NB4 (cell line): ENCODE results near the gene WNT7B.

Experiments used
- MYC ChIP-seq: IDR thresholded peaks from 2 replicates; pipeline ENCODE4 v1.6.1; 2011; ENCODE audit warnings: low read depth, low read length
- POLR2A ChIP-seq: IDR thresholded peaks from 2 replicates; pipeline ENCODE4 v1.6.1; 2011; ENCODE audit warnings: mild to moderate bottlenecking; ENCODE audit not compliant: insufficient read length; ENCODE audit errors: extremely low read depth
- TF ChIP-seq, protein P1 (sequence below): IDR thresholded peaks from 2 replicates; pipeline ENCODE4 v1.6.1; 2011; ENCODE audit warnings: low read depth, low read length
- TF ChIP-seq, protein P2 (sequence below): IDR thresholded peaks from one replicate; pipeline ENCODE4 v1.5.1; 2012; ENCODE audit warnings: low read depth, low read length

DNA sequence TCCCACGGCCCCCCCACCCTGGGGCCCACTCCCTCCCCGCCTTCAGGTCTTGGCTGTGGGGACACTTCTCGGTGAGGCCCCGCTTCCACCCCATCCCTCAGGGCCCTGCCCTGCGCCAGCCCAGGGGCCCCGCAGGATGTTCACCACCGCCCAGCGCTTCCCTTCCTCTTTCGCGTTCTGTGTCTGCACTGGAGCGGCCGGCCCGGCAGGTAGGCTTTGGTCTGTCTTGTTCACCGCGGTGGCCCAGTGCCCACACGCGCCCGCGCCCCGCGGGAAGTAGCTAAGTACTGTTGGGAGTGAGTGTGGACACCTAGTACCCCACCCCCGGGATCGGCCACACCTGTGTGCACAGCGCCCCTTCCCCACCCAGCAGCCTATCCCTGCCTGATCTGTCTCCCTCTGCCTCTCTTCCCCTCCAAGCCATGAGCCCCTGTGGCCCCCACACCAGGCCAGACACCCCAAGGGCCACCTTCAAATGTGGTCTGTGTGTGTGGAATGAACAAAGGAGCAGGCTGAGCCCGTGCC, 85.4 kb downstream of the WNT7B start:
- TF ChIP-seq POLR2A (no peak), MYC (no peak)
- TF ChIP-seq, protein P1, sequence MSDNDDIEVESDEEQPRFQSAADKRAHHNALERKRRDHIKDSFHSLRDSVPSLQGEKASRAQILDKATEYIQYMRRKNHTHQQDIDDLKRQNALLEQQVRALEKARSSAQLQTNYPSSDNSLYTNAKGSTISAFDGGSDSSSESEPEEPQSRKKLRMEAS, result no peak
- TF ChIP-seq, protein P2, sequence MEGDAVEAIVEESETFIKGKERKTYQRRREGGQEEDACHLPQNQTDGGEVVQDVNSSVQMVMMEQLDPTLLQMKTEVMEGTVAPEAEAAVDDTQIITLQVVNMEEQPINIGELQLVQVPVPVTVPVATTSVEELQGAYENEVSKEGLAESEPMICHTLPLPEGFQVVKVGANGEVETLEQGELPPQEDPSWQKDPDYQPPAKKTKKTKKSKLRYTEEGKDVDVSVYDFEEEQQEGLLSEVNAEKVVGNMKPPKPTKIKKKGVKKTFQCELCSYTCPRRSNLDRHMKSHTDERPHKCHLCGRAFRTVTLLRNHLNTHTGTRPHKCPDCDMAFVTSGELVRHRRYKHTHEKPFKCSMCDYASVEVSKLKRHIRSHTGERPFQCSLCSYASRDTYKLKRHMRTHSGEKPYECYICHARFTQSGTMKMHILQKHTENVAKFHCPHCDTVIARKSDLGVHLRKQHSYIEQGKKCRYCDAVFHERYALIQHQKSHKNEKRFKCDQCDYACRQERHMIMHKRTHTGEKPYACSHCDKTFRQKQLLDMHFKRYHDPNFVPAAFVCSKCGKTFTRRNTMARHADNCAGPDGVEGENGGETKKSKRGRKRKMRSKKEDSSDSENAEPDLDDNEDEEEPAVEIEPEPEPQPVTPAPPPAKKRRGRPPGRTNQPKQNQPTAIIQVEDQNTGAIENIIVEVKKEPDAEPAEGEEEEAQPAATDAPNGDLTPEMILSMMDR, result no peak
